IMR-90 (cell line): ENCODE results near the gene ARTN. TPM values are rescaled to one million over a fixed set of nuclear protein-coding genes. Genes with fewer than 3 reads are reported as not detected.
A peak's percentile ranks its signal among the peaks of the same experiment; 100 is the strongest.

Experiments
- ATAC-seq: fragments of 200-7000 bp; cut with Tn5 transposase; 2 replicates; pipeline ENCODE4 v1.9.1; 2020; ENCODE audit warnings: low read depth, mild to moderate bottlenecking, moderate library complexity
- BruUV-seq: library from RNA; stranded (reverse); fragments of 400-500 nt; replicated peaks from 2 replicates; lab custom pipeline; 2021; lab: Mats Ljungman, UMichigan
- CTCF ChIA-PET: fragments of 300-600 bp; formaldehyde crosslinking; extraction: SDS; loops from one replicate; lab custom pipeline; 2021; ENCODE audit warnings: antibody characterized with exemption; lab: Yijun Ruan, JAX
- POLR2A ChIA-PET: fragments of 300-600 bp; sonication (Branson Sonifier 250); formaldehyde crosslinking; loops from one replicate; lab custom pipeline; 2022; ENCODE audit warnings: antibody characterized with exemption; ENCODE audit not compliant: unreplicated experiment; lab: Charles Lee
- DNase-seq: peaks from one replicate; pipeline ENCODE4 v3.0.0; 2013
- H2AFZ ChIP-seq: replicated peaks from 2 replicates; pipeline ENCODE3; 2013; ENCODE audit warnings: low read length, mild to moderate bottlenecking; ENCODE audit not compliant: poor library complexity
- H2AK5ac ChIP-seq: 2 replicates; pipeline ENCODE4 v1.6.1; 2013; ENCODE audit warnings: low read depth, low read length, inconsistent platforms
- H2AK9ac ChIP-seq: replicated peaks from 2 replicates; pipeline ENCODE3; 2013; ENCODE audit warnings: mild to moderate bottlenecking, low read depth, low read length, moderate library complexity; ENCODE audit not compliant: poor library complexity
- H2BK120ac ChIP-seq: 2 replicates; pipeline ENCODE4 v1.6.1; 2013; ENCODE audit warnings: low read depth, low read length, inconsistent platforms
- H2BK15ac ChIP-seq: 3 replicates; pipeline ENCODE4 v1.6.1; 2013; ENCODE audit warnings: low read depth, low read length, inconsistent platforms
- H2BK20ac ChIP-seq: 2 replicates; pipeline ENCODE4 v1.6.1; 2013; ENCODE audit warnings: low read depth, mild to moderate bottlenecking, inconsistent platforms, low read length, moderate library complexity
- H2BK5ac ChIP-seq: 2 replicates; pipeline ENCODE4 v1.6.1; 2013; ENCODE audit warnings: mild to moderate bottlenecking, low read depth, low read length, inconsistent platforms; ENCODE audit not compliant: poor library complexity, severe bottlenecking
- H3K14ac ChIP-seq: replicated peaks from 2 replicates; pipeline ENCODE4 v1.6.1; 2013; ENCODE audit warnings: low read depth, low read length, inconsistent platforms
- H3K18ac ChIP-seq: 2 replicates; pipeline ENCODE4 v1.6.1; 2013; ENCODE audit warnings: low read depth, low read length, control low read depth
- H3K23ac ChIP-seq: 2 replicates; pipeline ENCODE4 v1.6.1; 2013; ENCODE audit warnings: low read depth, low read length, inconsistent platforms
- H3K27ac ChIP-seq: 2 replicates; pipeline ENCODE4 v1.5.1; 2013; ENCODE audit warnings: mild to moderate bottlenecking, control low read depth, low read length; ENCODE audit not compliant: insufficient read depth
- H3K27me3 ChIP-seq: 2 replicates; pipeline ENCODE4 v1.6.1; 2013; ENCODE audit warnings: low read length; ENCODE audit not compliant: control insufficient read depth, insufficient read depth
- H3K36me3 ChIP-seq: 2 replicates; pipeline ENCODE4 v1.6.1; 2013; ENCODE audit warnings: low read length, mixed read lengths; ENCODE audit not compliant: control insufficient read depth, insufficient read depth
- H3K4ac ChIP-seq: 2 replicates; pipeline ENCODE4 v1.6.1; 2013; ENCODE audit warnings: low read depth, low read length, inconsistent platforms
- H3K4me1 ChIP-seq: 2 replicates; pipeline ENCODE4 v1.6.1; 2013; ENCODE audit warnings: low read length, mixed read lengths; ENCODE audit not compliant: control insufficient read depth, insufficient read depth
- H3K4me2 ChIP-seq: 2 replicates; pipeline ENCODE4 v1.6.1; 2013; ENCODE audit warnings: low read depth, mild to moderate bottlenecking, control low read depth, low read length, moderate library complexity
- H3K4me3 ChIP-seq: 2 replicates; pipeline ENCODE4 v1.5.1; 2013; ENCODE audit warnings: low read depth, mild to moderate bottlenecking, control low read depth, low read length, moderate library complexity; ENCODE audit not compliant: insufficient read depth
- H3K56ac ChIP-seq: 2 replicates; pipeline ENCODE4 v1.6.1; 2013; ENCODE audit warnings: low read length, inconsistent platforms; ENCODE audit not compliant: insufficient read depth; ENCODE audit errors: extremely low read depth
- H3K79me1 ChIP-seq, 2 experiments: 2 replicates each; pipeline ENCODE4 v1.6.1; 2013; ENCODE audit warnings: low read length in 2 of 2, inconsistent platforms in 1 of 2, low read depth in 1 of 2
- H3K9ac ChIP-seq: 2 replicates; pipeline ENCODE4 v1.6.1; 2013; ENCODE audit warnings: low read depth, low read length, control low read depth
- H3K9me1 ChIP-seq: 2 replicates; pipeline ENCODE4 v1.6.1; 2013; ENCODE audit warnings: low read length, inconsistent platforms; ENCODE audit not compliant: insufficient read depth
- H3K9me3 ChIP-seq: 2 replicates; pipeline ENCODE4 v1.6.1; 2013; ENCODE audit warnings: low read length; ENCODE audit not compliant: control insufficient read depth, insufficient read depth
- H4K20me1 ChIP-seq: 2 replicates; pipeline ENCODE4 v1.6.1; 2013; ENCODE audit warnings: low read length, inconsistent platforms; ENCODE audit not compliant: insufficient read depth
- H4K5ac ChIP-seq: 2 replicates; pipeline ENCODE4 v1.6.1; 2013; ENCODE audit warnings: mild to moderate bottlenecking, low read depth, low read length, control low read depth
- H4K8ac ChIP-seq, 2 experiments: 2 replicates each; pipeline ENCODE4 v1.6.1; 2013; ENCODE audit warnings: low read depth in 2 of 2, low read length in 2 of 2, control low read depth in 1 of 2, inconsistent platforms in 1 of 2
- H4K91ac ChIP-seq: 2 replicates; pipeline ENCODE4 v1.6.1; 2013; ENCODE audit warnings: low read depth, low read length, inconsistent platforms; ENCODE audit not compliant: insufficient read depth
- BHLHE40 ChIP-seq: fragments of 150-350 bp; IDR thresholded peaks from 2 replicates; pipeline ENCODE4 v1.6.1; 2016; ENCODE audit warnings: mild to moderate bottlenecking, low read depth, low read length
- CEBPB ChIP-seq: IDR thresholded peaks from 2 replicates; pipeline ENCODE4 v1.6.1; 2012; ENCODE audit warnings: low read depth, low read length, improper control_type of control experiment
- CHD1 ChIP-seq: IDR thresholded peaks from 2 replicates; pipeline ENCODE4 v1.6.1; 2012; ENCODE audit warnings: low read depth, low read length, improper control_type of control experiment
- FOS ChIP-seq: fragments of 150-350 bp; IDR thresholded peaks from 2 replicates; pipeline ENCODE4 v1.6.1; 2016; ENCODE audit warnings: low read depth, low read length
- MAZ ChIP-seq: IDR thresholded peaks from 2 replicates; pipeline ENCODE4 v1.6.1; 2012; ENCODE audit warnings: low read depth, mild to moderate bottlenecking, low read length, improper control_type of control experiment, moderate library complexity, borderline replicate concordance
- MXI1 ChIP-seq: IDR thresholded peaks from 2 replicates; pipeline ENCODE4 v1.6.1; 2012; ENCODE audit warnings: low read depth, mild to moderate bottlenecking, low read length, moderate library complexity, borderline replicate concordance
- NFE2L2 ChIP-seq: fragments of 150-350 bp; IDR thresholded peaks from 2 replicates; pipeline ENCODE4 v1.6.1; 2016; ENCODE audit warnings: low read depth, mild to moderate bottlenecking, low read length
- POLR2A ChIP-seq: IDR thresholded peaks from 2 replicates; pipeline ENCODE4 v1.6.1; 2012; ENCODE audit warnings: mild to moderate bottlenecking, low read depth, low read length
- RAD21 ChIP-seq: IDR thresholded peaks from 2 replicates; pipeline ENCODE4 v1.6.1; 2012; ENCODE audit warnings: low read length, improper control_type of control experiment
- RFX5 ChIP-seq: IDR thresholded peaks from 2 replicates; pipeline ENCODE4 v1.8.0; 2012; ENCODE audit warnings: low read depth, mild to moderate bottlenecking, low read length, moderate library complexity
- WGBS, 2 experiments: methylation state at CpG; one replicate each; pipeline versions ENCODE4 v1.1.5 to v1.1.7; 2013; ENCODE audit warnings: missing lambda C conversion rate in 2 of 2; ENCODE audit not compliant: insufficient read length in 1 of 2; ENCODE audit errors: extremely low coverage in 2 of 2; 5-methylcytosine and 5-hydroxymethylcytosine counted together
- dilution Hi-C: fragments of 300-500 bp; cut with HindIII; formaldehyde crosslinking; loops from one replicate; pipeline ENCODE4 v1.14.3; 2018; ENCODE audit warnings: low sequenced_read_pairs; ENCODE audit not compliant: unreplicated experiment
- in situ Hi-C: fragments of 300-500 bp; cut with MboI; formaldehyde crosslinking; loops from 3 replicates; pipeline ENCODE4 v1.14.3; 2019; ENCODE audit warnings: low sequenced_read_pairs, inconsistent platforms, mixed read lengths
- intact Hi-C: fragments of 100-400 bp; cut with micrococcal nuclease; formaldehyde crosslinking; loops from 2 replicates; pipeline ENCODE4 v1.10.0; 2022
- polyA plus RNA-seq, 3 experiments: library from polyadenylated mRNA; depleted of rRNA; stranded (reverse); fragments of >200 nt; gene quantifications; 2 replicates each; pipeline ENCODE4 v1.2.3, GENCODE V29; 2012; ENCODE audit warnings: low replicate concordance in 1 of 3
- total RNA-seq: library from RNA; depleted of rRNA; stranded (reverse); fragments of >200 nt; gene quantifications from 2 replicates; pipeline ENCODE4 v1.2.3, GENCODE V29; 2012
- TF ChIP-seq, protein P1 (sequence below): conservative IDR thresholded peaks from 2 replicates; pipeline ENCODE4 v1.5.1; 2012; ENCODE audit warnings: mild to moderate bottlenecking, low read depth, low read length, improper control_type of control experiment
- TF ChIP-seq, protein P2 (sequence below): fragments of 150-350 bp; IDR thresholded peaks from 2 replicates; pipeline ENCODE4 v1.6.1; 2016; ENCODE audit warnings: low read depth, mild to moderate bottlenecking, low read length, moderate library complexity, borderline replicate concordance
- TF ChIP-seq, protein P3 (sequence below): fragments of 150-350 bp; IDR thresholded peaks from 2 replicates; pipeline ENCODE4 v1.6.1; 2017; ENCODE audit warnings: mild to moderate bottlenecking, antibody characterized with exemption, low read length, low read depth

The ARTN gene
- total and polyA plus RNA-seq, 2 of the 4 experiments (the other 2 are of a cell fraction): 0.29 TPM; not detected in 1

DNA sequence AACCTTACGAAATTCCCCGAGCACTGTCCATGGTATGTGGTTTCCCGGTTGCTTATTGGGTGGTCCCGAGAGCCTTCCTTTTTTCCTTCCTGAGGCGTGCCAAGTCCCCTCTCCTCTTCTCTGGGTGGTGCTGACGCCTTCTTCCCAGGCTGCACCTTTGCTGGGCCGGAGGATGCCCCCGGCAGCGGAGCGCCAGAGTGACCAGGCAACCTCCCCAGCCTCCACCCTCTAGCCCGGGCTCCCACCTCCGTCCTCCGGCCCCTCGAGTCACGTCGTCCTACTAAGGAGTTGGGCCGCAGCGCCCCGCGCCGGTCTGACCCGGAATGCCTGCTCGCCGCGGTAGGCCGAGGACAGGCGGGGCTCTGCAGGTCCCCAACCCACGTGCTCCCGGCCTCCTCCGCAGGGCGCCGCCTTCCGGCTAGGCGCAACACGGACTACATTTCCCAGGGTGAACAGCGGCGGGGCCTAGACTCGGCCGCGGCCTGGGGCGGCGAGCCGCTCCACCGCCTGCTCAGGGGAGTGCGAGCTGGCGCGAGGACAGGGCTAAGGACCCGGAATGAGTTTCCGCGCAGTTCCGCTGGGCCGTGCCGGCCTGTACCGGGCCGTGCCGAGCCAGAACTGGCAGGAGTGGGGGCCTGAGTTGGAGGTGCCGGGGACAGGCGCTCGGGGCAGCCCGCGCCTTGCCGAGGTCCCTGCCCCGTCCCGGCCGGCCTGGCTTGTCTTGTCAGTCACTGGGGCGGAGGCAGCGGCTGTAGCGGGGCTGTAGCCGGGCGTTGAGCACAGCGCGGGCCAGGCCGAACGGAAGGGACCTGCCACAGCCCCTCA lies 12.8 kb downstream of the ARTN start, which contains the start of gene IPO13:
TSS of gene IPO13 (plus strand) at position 715 of the 825 bp plus-strand sequence. CDS start 651 bp downstream, outside the sequence.
- no peaks in the 10 kb centered on the region for H4K20me1 ChIP-seq
- peak within 1 kb of the TSS; percentile 93 for H2AK5ac ChIP-seq
- peak within 1 kb of the TSS; percentile 98 for H2AK9ac ChIP-seq
- peak within 1 kb of the TSS; percentile 98 for H2BK5ac ChIP-seq
- BruUV-seq: no TSS peak
- H3K4me1 ChIP-seq: peaks cover 15% of the 10 kb centered on the region
- H4K8ac ChIP-seq: peak within 1 kb of the TSS; percentile 93 to 99
- H4K5ac ChIP-seq: peak within 1 kb of the TSS; percentile 89
- H3K36me3 ChIP-seq: peaks cover 5% of the 10 kb centered on the region
- H3K9me3 ChIP-seq: no peaks in the 10 kb centered on the region
- peak within 1 kb of the TSS; percentile 67 for H3K4me3 ChIP-seq
- peak within 1 kb of the TSS; percentile 97 for H3K27ac ChIP-seq
- H3K9ac ChIP-seq: peak within 1 kb of the TSS; percentile 96
- ChIA-PET CTCF (interaction anchor here (0.9 to 3.5 kb wide), 5 partner anchors 12 to 183 kb away, joined by 3 to 21 read pairs (median 6); partner anchors contain the start of gene DPH2), POLR2A (interaction anchor here (0.6 kb wide), 1 partner anchor 135 kb away, joined by 3 read pairs; no protein-coding TSS in a partner anchor)
- in situ Hi-C loops: no loop called here
- H2BK20ac ChIP-seq: peak within 1 kb of the TSS; percentile 74
- H2BK120ac ChIP-seq: peak within 1 kb of the TSS; percentile 100
- peak within 1 kb of the TSS; percentile 81 for H3K4me2 ChIP-seq
- H2AFZ ChIP-seq: peak within 1 kb of the TSS; percentile 96
- peak within 1 kb of the TSS; percentile 99; the same call in 2 of the 3 replicates for H2BK15ac ChIP-seq
- H3K18ac ChIP-seq: peak within 1 kb of the TSS; percentile 84; the same call in 1 of the 2 replicates
- H3K56ac ChIP-seq: peak within 1 kb of the TSS; percentile 95
- ATAC-seq (peak; percentile 97), DNase-seq (peak; percentile 94)
- H3K23ac ChIP-seq: peak within 1 kb of the TSS; percentile 90
- H3K79me1 ChIP-seq: peaks cover 9 to 47% of the 10 kb centered on the region in 2 experiments; a peak in 3 of 4 replicates
- intact Hi-C loops: loop anchor here (1.0 to 2.0 kb wide), 2 partner anchors 22 to 183 kb away; no protein-coding TSS in a partner anchor
- no peaks in the 10 kb centered on the region for H3K27me3 ChIP-seq
- H3K14ac ChIP-seq: peak within 1 kb of the TSS; percentile 99
- WGBS, 2 experiments: 0% methylated on average over 12 of the region's 74 CpGs; no CpG with 5 or more reads in 1 of the 2 experiments
- peak within 1 kb of the TSS; percentile 99 for H3K4ac ChIP-seq
- peak within 1 kb of the TSS; percentile 100 for H4K91ac ChIP-seq
- dilution Hi-C loops: no loop called here
- peaks cover 14% of the 10 kb centered on the region for H3K9me1 ChIP-seq
- peak; percentile 77; the same call in 1 of the 2 replicates for TF ChIP-seq CEBPB
- TF ChIP-seq NFE2L2: no peak
- TF ChIP-seq RFX5: no peak
- no peak for TF ChIP-seq FOS
- TF ChIP-seq, protein P1, sequence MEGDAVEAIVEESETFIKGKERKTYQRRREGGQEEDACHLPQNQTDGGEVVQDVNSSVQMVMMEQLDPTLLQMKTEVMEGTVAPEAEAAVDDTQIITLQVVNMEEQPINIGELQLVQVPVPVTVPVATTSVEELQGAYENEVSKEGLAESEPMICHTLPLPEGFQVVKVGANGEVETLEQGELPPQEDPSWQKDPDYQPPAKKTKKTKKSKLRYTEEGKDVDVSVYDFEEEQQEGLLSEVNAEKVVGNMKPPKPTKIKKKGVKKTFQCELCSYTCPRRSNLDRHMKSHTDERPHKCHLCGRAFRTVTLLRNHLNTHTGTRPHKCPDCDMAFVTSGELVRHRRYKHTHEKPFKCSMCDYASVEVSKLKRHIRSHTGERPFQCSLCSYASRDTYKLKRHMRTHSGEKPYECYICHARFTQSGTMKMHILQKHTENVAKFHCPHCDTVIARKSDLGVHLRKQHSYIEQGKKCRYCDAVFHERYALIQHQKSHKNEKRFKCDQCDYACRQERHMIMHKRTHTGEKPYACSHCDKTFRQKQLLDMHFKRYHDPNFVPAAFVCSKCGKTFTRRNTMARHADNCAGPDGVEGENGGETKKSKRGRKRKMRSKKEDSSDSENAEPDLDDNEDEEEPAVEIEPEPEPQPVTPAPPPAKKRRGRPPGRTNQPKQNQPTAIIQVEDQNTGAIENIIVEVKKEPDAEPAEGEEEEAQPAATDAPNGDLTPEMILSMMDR: peak; percentile 66
- peak; percentile 98 for TF ChIP-seq MXI1
- TF ChIP-seq MAZ: peak; percentile 65; the same call in 1 of the 2 replicates
- TF ChIP-seq POLR2A: peak; percentile 72
- TF ChIP-seq CHD1: no peak
- TF ChIP-seq BHLHE40: no peak
- TF ChIP-seq RAD21: peak; percentile 59
- TF ChIP-seq, protein P2, sequence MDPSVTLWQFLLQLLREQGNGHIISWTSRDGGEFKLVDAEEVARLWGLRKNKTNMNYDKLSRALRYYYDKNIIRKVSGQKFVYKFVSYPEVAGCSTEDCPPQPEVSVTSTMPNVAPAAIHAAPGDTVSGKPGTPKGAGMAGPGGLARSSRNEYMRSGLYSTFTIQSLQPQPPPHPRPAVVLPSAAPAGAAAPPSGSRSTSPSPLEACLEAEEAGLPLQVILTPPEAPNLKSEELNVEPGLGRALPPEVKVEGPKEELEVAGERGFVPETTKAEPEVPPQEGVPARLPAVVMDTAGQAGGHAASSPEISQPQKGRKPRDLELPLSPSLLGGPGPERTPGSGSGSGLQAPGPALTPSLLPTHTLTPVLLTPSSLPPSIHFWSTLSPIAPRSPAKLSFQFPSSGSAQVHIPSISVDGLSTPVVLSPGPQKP: no peak
- TF ChIP-seq, protein P3, sequence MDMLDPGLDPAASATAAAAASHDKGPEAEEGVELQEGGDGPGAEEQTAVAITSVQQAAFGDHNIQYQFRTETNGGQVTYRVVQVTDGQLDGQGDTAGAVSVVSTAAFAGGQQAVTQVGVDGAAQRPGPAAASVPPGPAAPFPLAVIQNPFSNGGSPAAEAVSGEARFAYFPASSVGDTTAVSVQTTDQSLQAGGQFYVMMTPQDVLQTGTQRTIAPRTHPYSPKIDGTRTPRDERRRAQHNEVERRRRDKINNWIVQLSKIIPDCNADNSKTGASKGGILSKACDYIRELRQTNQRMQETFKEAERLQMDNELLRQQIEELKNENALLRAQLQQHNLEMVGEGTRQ: peak; percentile 88
